ENCODE data around the gene EYA3. TPM values are rescaled to one million over a fixed set of nuclear protein-coding genes. Genes with fewer than 3 reads are reported as not detected.

The EYA3 gene
- total RNA-seq, 1 experiment from 2014 or later: 32.7 TPM

DNA sequence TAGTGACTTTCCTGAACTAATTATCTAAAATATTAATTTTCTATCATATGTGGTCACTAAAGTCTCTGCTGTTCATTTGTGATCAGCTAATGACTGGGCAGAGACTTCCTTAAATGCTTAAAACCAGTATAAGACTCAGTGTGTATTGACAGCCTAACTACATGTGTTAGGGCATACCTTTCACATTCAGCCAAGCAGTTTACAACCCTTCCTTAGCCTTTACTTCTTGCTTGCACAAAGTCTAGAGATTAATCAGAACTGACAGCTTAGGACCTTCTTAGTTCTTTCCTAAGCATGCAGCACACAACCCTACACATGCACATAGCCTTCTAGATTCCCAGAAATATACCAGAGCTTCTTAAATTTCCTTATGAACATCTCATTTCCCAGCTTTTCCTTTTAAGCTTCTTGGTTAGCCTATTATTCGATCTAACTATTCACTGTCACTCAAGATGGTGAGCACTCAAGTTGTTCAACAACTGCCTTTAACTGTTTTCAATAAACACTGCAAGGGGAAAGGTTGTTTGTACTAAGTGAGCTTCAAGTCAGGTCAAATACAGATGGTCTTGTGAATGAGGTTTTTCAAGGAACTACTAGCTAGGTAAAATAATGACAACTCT lies 13.4 kb downstream of the EYA3 start:
- Mint-ChIP-seq H3K4me3 (no peak overlapping the region), H3K4me1 (no peaks in the 10 kb centered on the region), H3K27me3 (ENCODE audit: low read depth) (no peaks in the 10 kb centered on the region), H3K9me3 (no peaks in the 10 kb centered on the region), H3K36me3 (ENCODE audit: insufficient read depth in 1 of 3, low read depth in 3 of 3) (peaks cover 0 to 6% (median 5%) of the 10 kb centered on the region in 3 experiments; a peak in 4 of 7 replicates), H3K27ac (peak overlapping the region in 1 of 3 experiments; percentile 3; a peak in 1 of 7 replicates)
- Histone ChIP-seq H2BK20ac (ENCODE audit: low read depth, low read length, poor library complexity, severe bottlenecking) (no peak overlapping the region), H3K79me2 (ENCODE audit: insufficient read depth, low read length) (peaks cover 4% of the 10 kb centered on the region; the same call in 1 of the 2 replicates), H2BK12ac (ENCODE audit: insufficient read length, low read depth, low read length) (no peak overlapping the region), H3K23me2 (ENCODE audit: insufficient read length, low read depth, low read length, poor library complexity, severe bottlenecking) (no peaks in the 10 kb centered on the region), H2AK5ac (ENCODE audit: insufficient read length, low read length) (no peak overlapping the region), H2AFZ (ENCODE audit: low read length) (no peak overlapping the region), H3K4me2 (ENCODE audit: insufficient read depth, insufficient read length, low read length) (no peak overlapping the region), H3K27me3 (ENCODE audit: insufficient read depth, low read length) (no peaks in the 10 kb centered on the region), H4K8ac (replicated peaks; ENCODE audit: insufficient read length, low read depth, low read length) (no peak overlapping the region), H2BK120ac (ENCODE audit: low read depth, low read length, poor library complexity, severe bottlenecking) (no peak overlapping the region), H3K23ac (ENCODE audit: insufficient read length, low read depth, low read length) (no peak overlapping the region), H3K4me1 (ENCODE audit: insufficient read depth, low read length) (no peaks in the 10 kb centered on the region), H3K18ac (ENCODE audit: insufficient read length, low read depth, low read length) (no peak overlapping the region), H2BK5ac (ENCODE audit: insufficient read length, low read length) (no peak overlapping the region), H4K20me1 (ENCODE audit: control insufficient read depth, insufficient read depth, insufficient read length) (no peaks in the 10 kb centered on the region), H3K27ac (ENCODE audit: insufficient read length, low read depth, low read length) (no peak overlapping the region), H2BK15ac (ENCODE audit: low read depth, low read length) (no peak overlapping the region), H3K79me1 (ENCODE audit: insufficient read depth, low read depth, low read length, poor library complexity, severe bottlenecking) (peaks cover 5% of the 10 kb centered on the region), H4K91ac (ENCODE audit: insufficient read length, low read depth, low read length) (no peak overlapping the region), H4K5ac (ENCODE audit: insufficient read length, low read depth, low read length) (no peak overlapping the region), H3T11ph (ENCODE audit: low read length) (no peak overlapping the region), H3K14ac (ENCODE audit: insufficient read depth, low read length) (no peak overlapping the region), H3K4ac (ENCODE audit: low read depth, low read length) (no peak overlapping the region), H3K9me3 (ENCODE audit: control insufficient read depth, low read depth, low read length) (no peaks in the 10 kb centered on the region), H3K9ac (ENCODE audit: extremely low read depth, insufficient read length, low read length) (no peak overlapping the region), H3K56ac (ENCODE audit: insufficient read length, low read depth, low read length) (no peak overlapping the region)
- no CpG with 5 or more reads among the region's 1 CpG for WGBS (ENCODE audit: extremely low coverage, insufficient read length, low lambda C conversion rate)
- no peak for TF ChIP-seq CTCF (conservative IDR thresholded peaks at IDR 0.05)
- no peak for DNase-seq

All from H9 (cell line).